ENCODE data around the gene GNAS. TPM values are rescaled to one million over a fixed set of nuclear protein-coding genes. Genes with fewer than 3 reads are reported as not detected.
"Not testable (repeated sequence)": the region's sequence is repeated elsewhere in the genome, so short reads cannot be mapped to it uniquely, and the experiment has no call there.

Gene GNAS
- polyA plus RNA-seq, 1 donor: 930 TPM

DNA sequence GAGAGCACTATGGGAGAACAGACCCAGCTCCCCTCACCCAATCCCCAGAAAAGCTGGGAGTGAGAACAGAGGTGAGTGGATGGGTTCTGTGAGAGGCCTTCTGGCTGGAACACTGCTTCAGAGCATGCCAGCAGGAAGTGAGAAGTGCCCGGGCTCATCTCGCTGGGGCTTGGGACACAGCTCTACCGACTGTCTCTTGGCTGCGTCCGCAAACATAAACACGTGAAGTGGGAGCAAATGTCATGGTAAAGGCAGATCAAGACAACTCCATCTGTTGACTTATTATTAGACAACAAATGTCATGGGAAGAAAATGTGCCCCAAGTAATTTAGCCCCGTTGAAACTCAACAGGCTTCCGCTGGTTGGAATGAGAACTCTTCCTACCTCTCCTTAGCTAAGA is 27.7 kb upstream of the GNAS start:
- Histone ChIP-seq H3K4me1 (ENCODE audit: control insufficient read depth, insufficient read depth, low read length) (no peaks in the 10 kb centered on the region), H3K27me3 (ENCODE audit: control insufficient read depth, insufficient read depth, low read length) (no peaks in the 10 kb centered on the region), H3K27ac (ENCODE audit: low read length) (no peak overlapping the region), H3K36me3 (ENCODE audit: control insufficient read depth, insufficient read depth, low read length) (no peaks in the 10 kb centered on the region), H3K4me3 (ENCODE audit: low read length) (no peak overlapping the region), H3K9me3 (ENCODE audit: control insufficient read depth, low read depth, low read length) (peaks cover 3% of the 10 kb centered on the region)
- no CpG with 5 or more reads among the region's 8 CpGs for WGBS (ENCODE audit: insufficient coverage, low lambda C conversion rate)
- no peak for DNase-seq

DNA sequence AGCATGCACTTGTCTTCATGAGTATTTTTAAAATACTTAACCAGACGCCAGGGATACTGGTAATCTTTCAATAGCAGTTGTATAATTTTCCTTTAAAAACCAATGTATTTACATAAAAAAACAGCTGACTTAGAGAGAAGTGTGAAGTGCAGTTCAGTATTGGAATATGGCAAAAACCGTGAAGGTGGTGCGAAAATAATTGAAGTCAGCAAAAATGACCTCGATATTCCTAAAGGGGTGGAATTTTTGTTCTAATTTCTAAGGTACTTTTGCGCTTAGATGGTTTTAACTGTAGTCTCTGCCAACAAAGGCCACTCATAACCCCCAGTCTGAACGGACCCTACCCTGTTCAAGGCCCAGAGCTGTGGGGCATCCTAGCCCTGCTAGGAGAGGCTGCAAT is 27.1 kb upstream of the GNAS start:
- 91% methylated on average over 3 of the region's 6 CpGs for WGBS (ENCODE audit: insufficient coverage, low lambda C conversion rate)
- DNase-seq: no peak

GRCh38 chr20:58826271-58826670 is 26.2 kb upstream of the GNAS start:
- no peak for DNase-seq
- Histone ChIP-seq H3K27me3 (ENCODE audit: control insufficient read depth, insufficient read depth, low read length) (no peaks in the 10 kb centered on the region), H3K9me3 (ENCODE audit: control insufficient read depth, low read depth, low read length) (no peaks in the 10 kb centered on the region), H3K4me1 (ENCODE audit: control insufficient read depth, insufficient read depth, low read length) (no peaks in the 10 kb centered on the region), H3K36me3 (ENCODE audit: control insufficient read depth, insufficient read depth, low read length) (no peaks in the 10 kb centered on the region), H3K27ac (ENCODE audit: low read length) (no peak overlapping the region), H3K4me3 (ENCODE audit: low read length) (no peak overlapping the region)
- no CpG with 5 or more reads among the region's 5 CpGs for WGBS (ENCODE audit: insufficient coverage, low lambda C conversion rate)

More for the DNA sequence above, 27.1 kb upstream of the GNAS start:
- no peaks in the 10 kb centered on the region for H3K4me1 ChIP-seq (ENCODE audit: control insufficient read depth, insufficient read depth, low read length)
- H3K36me3 ChIP-seq (ENCODE audit: control insufficient read depth, insufficient read depth, low read length): no peaks in the 10 kb centered on the region
- no peak overlapping the region for H3K4me3 ChIP-seq (ENCODE audit: low read length)
- peaks cover 3% of the 10 kb centered on the region for H3K9me3 ChIP-seq (ENCODE audit: control insufficient read depth, low read depth, low read length)
- H3K27ac ChIP-seq (ENCODE audit: low read length): no peak overlapping the region
- H3K27me3 ChIP-seq (ENCODE audit: control insufficient read depth, insufficient read depth, low read length): no peaks in the 10 kb centered on the region

- H3K4me3 ChIP-seq (ENCODE audit: low read length): no peak overlapping the region
- no peak for DNase-seq
- no peaks in the 10 kb centered on the region for H3K27me3 ChIP-seq (ENCODE audit: control insufficient read depth, insufficient read depth, low read length)
- H3K9me3 ChIP-seq (ENCODE audit: control insufficient read depth, low read depth, low read length): no peaks in the 10 kb centered on the region
- H3K4me1 ChIP-seq (ENCODE audit: control insufficient read depth, insufficient read depth, low read length): no peaks in the 10 kb centered on the region
- H3K27ac ChIP-seq (ENCODE audit: low read length): no peak overlapping the region
- WGBS (ENCODE audit: insufficient coverage, low lambda C conversion rate): no CpG with 5 or more reads among the region's 2 CpGs
- no peaks in the 10 kb centered on the region for H3K36me3 ChIP-seq (ENCODE audit: control insufficient read depth, insufficient read depth, low read length)
Measured at GRCh38 chr20:58828136-58828535, 24.4 kb upstream of the GNAS start.

- H3K9me3 ChIP-seq (ENCODE audit: control insufficient read depth, low read depth, low read length); H3K27me3 ChIP-seq (ENCODE audit: control insufficient read depth, insufficient read depth, low read length); H3K27ac ChIP-seq (ENCODE audit: low read length); DNase-seq; H3K36me3 ChIP-seq (ENCODE audit: control insufficient read depth, insufficient read depth, low read length); H3K4me3 ChIP-seq (ENCODE audit: low read length); H3K4me1 ChIP-seq (ENCODE audit: control insufficient read depth, insufficient read depth, low read length): not testable (repeated sequence)
- no CpG with 5 or more reads among the region's 5 CpGs for WGBS (ENCODE audit: insufficient coverage, low lambda C conversion rate)
Measured at GRCh38 chr20:58828804-58829203, 23.7 kb upstream of the GNAS start.

- no CpG with 5 or more reads among the region's 6 CpGs for WGBS (ENCODE audit: insufficient coverage, low lambda C conversion rate)
- DNase-seq: peak in 1 of 2 donors; percentile 8
- H3K9me3 ChIP-seq (ENCODE audit: control insufficient read depth, low read depth, low read length): no peaks in the 10 kb centered on the region
- no peak overlapping the region for H3K27ac ChIP-seq (ENCODE audit: low read length)
- peaks cover 5% of the 10 kb centered on the region for H3K27me3 ChIP-seq (ENCODE audit: control insufficient read depth, insufficient read depth, low read length)
- no peaks in the 10 kb centered on the region for H3K4me1 ChIP-seq (ENCODE audit: control insufficient read depth, insufficient read depth, low read length)
- no peaks in the 10 kb centered on the region for H3K36me3 ChIP-seq (ENCODE audit: control insufficient read depth, insufficient read depth, low read length)
- H3K4me3 ChIP-seq (ENCODE audit: low read length): no peak overlapping the region
Measured at GRCh38 chr20:58829531-58829941, 23.0 kb upstream of the GNAS start.

DNA sequence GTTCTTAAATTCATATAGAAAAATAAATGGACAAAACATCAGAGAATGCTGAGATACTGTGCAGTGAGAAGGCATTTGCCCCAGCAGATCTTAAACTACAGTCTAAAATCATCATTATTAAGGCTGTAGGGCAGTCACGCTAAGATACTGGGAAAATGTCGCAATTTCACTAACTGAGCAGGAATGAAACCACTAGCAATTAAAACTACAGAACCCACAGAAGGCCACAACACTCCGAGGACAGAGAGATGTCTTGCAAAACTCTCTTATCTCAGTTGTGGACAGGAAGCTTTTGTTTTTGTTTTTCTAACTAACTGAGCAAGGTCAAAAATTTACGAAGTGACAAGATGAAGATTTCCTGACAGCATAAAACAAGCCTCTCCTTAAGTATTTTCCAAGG is 20.1 kb upstream of the GNAS start:
- H3K27me3 ChIP-seq (ENCODE audit: control insufficient read depth, insufficient read depth, low read length): peaks cover 9% of the 10 kb centered on the region
- no peak overlapping the region for H3K4me3 ChIP-seq (ENCODE audit: low read length)
- H3K4me1 ChIP-seq (ENCODE audit: control insufficient read depth, insufficient read depth, low read length): no peaks in the 10 kb centered on the region
- no peak for DNase-seq
- H3K9me3 ChIP-seq (ENCODE audit: control insufficient read depth, low read depth, low read length): no peaks in the 10 kb centered on the region
- H3K36me3 ChIP-seq (ENCODE audit: control insufficient read depth, insufficient read depth, low read length): no peaks in the 10 kb centered on the region
- WGBS (ENCODE audit: insufficient coverage, low lambda C conversion rate): no CpG with 5 or more reads among the region's 4 CpGs
- no peak overlapping the region for H3K27ac ChIP-seq (ENCODE audit: low read length)

- Histone ChIP-seq H3K36me3 (ENCODE audit: control insufficient read depth, insufficient read depth, low read length) (no peaks in the 10 kb centered on the region), H3K27ac (ENCODE audit: low read length) (no peak overlapping the region), H3K4me1 (ENCODE audit: control insufficient read depth, insufficient read depth, low read length) (no peaks in the 10 kb centered on the region), H3K4me3 (ENCODE audit: low read length) (no peak overlapping the region), H3K27me3 (ENCODE audit: control insufficient read depth, insufficient read depth, low read length) (peaks cover 14% of the 10 kb centered on the region), H3K9me3 (ENCODE audit: control insufficient read depth, low read depth, low read length) (no peaks in the 10 kb centered on the region)
- DNase-seq: no peak
- WGBS (ENCODE audit: insufficient coverage, low lambda C conversion rate): no CpG with 5 or more reads among the region's 10 CpGs
Measured at GRCh38 chr20:58833921-58834320, 18.6 kb upstream of the GNAS start.

DNA sequence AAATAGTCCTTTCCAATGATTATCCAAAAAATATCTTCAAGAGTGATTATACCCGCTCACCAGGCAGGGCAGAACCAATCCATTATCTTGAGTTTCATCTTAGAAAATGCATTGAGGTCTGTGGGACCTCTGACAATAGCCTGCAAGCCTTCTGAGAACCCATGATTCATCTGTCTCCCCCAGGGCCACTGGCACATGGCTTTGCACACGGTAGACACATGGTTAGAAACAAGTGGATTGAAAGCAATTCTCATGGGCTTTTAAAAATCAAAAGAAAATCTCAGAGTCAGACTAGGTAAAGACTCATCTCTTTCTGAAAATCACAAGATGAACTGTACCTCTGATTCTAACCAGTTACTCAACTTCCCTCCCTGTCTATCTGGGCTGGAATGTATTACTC is 17.3 kb upstream of the GNAS start:
- H3K4me1 ChIP-seq (ENCODE audit: control insufficient read depth, insufficient read depth, low read length): no peaks in the 10 kb centered on the region
- WGBS (ENCODE audit: insufficient coverage, low lambda C conversion rate): no CpG with 5 or more reads among the region's 2 CpGs
- no peak for DNase-seq
- H3K9me3 ChIP-seq (ENCODE audit: control insufficient read depth, low read depth, low read length): peaks cover 3% of the 10 kb centered on the region
- no peaks in the 10 kb centered on the region for H3K36me3 ChIP-seq (ENCODE audit: control insufficient read depth, insufficient read depth, low read length)
- no peak overlapping the region for H3K4me3 ChIP-seq (ENCODE audit: low read length)
- H3K27me3 ChIP-seq (ENCODE audit: control insufficient read depth, insufficient read depth, low read length): peaks cover 27% of the 10 kb centered on the region
- H3K27ac ChIP-seq (ENCODE audit: low read length): no peak overlapping the region

DNA sequence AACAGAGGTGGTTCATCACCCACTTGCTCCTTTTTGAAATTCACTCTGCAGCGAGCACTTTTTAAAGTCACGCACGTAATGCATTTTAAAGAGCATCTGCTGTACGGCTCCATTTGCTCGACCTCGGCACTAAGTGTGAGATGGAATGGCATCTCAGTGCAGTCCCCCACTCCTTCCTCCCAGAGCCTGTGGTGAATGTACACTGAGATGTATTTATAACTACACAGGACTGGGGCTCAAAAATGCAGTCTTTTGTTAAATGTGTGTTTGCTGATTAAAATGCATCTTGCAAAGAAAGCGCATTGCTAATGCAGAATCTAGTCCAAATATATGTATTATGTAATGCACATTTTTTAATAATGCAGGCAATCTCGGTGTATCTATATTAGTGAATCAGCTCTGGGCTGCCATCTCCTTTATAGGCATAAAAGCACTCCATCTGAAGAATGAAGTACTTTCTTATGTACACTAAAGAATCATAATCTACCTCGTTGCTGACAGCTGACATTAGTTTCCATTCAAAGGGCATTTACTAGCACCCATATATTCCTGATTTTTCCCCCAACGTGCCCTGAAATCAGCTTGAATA is 15.8 kb upstream of the GNAS start:
- H3K4me1 ChIP-seq (ENCODE audit: control insufficient read depth, insufficient read depth, low read length): no peaks in the 10 kb centered on the region
- WGBS (ENCODE audit: insufficient coverage, low lambda C conversion rate): 100% methylated on average over 1 of the region's 10 CpGs

GRCh38 chr20:58837717-58838116 is 14.8 kb upstream of the GNAS start:
- Histone ChIP-seq H3K4me1 (ENCODE audit: control insufficient read depth, insufficient read depth, low read length) (no peaks in the 10 kb centered on the region), H3K27me3 (ENCODE audit: control insufficient read depth, insufficient read depth, low read length) (peaks cover 52% of the 10 kb centered on the region), H3K36me3 (ENCODE audit: control insufficient read depth, insufficient read depth, low read length) (peaks cover 4% of the 10 kb centered on the region), H3K4me3 (ENCODE audit: low read length) (no peak overlapping the region), H3K27ac (ENCODE audit: low read length) (no peak overlapping the region), H3K9me3 (ENCODE audit: control insufficient read depth, low read depth, low read length) (peaks cover 20% of the 10 kb centered on the region)
- DNase-seq: no peak
- no CpG with 5 or more reads among the region's 1 CpG for WGBS (ENCODE audit: insufficient coverage, low lambda C conversion rate)

More for the DNA sequence above, 15.8 kb upstream of the GNAS start:
- Histone ChIP-seq H3K27ac (ENCODE audit: low read length) (no peak overlapping the region), H3K4me3 (ENCODE audit: low read length) (no peak overlapping the region), H3K27me3 (ENCODE audit: control insufficient read depth, insufficient read depth, low read length) (peaks cover 42% of the 10 kb centered on the region), H3K9me3 (ENCODE audit: control insufficient read depth, low read depth, low read length) (peaks cover 18% of the 10 kb centered on the region), H3K36me3 (ENCODE audit: control insufficient read depth, insufficient read depth, low read length) (peaks cover 3% of the 10 kb centered on the region)
- DNase-seq: no peak
